ENCODE results near the gene RPP25L. TPM values are rescaled to one million over a fixed set of nuclear protein-coding genes. Genes with fewer than 3 reads are reported as not detected.

RPP25L gene
- total RNA-seq, 1 donor from 2014 or later, result 31.4 TPM

DNA sequence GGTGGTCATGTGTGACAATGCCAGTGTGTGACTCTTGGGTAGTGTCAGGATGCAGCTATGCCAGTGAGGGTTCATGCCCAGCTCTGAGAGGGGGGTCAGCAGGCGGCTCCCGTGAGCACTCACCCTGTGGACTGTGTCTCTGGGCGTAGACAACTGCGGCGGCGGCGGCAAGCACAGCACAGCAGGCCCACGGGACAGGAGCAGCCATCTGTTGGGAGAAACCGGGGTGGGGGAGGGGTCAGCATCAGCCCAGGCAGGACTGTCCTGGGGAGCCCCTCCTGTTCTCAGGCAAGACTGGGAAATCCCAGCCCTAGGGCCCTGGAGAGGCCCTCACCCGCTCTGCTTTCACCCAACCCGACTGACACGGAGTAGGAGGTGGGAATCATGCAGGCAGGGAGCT is 43.1 kb downstream of the RPP25L start:
- no peak for DNase-seq (ENCODE audit: extremely low spot score in 2 of 2)
- Histone ChIP-seq H3K4me3 (no peak overlapping the region), H3K36me3 (no peaks in the 10 kb centered on the region), H3K27ac (no peak overlapping the region), H3K4me1 (no peaks in the 10 kb centered on the region), H3K27me3 (no peaks in the 10 kb centered on the region), H3K9me3 (no peaks in the 10 kb centered on the region)
- TF ChIP-seq, protein P1, sequence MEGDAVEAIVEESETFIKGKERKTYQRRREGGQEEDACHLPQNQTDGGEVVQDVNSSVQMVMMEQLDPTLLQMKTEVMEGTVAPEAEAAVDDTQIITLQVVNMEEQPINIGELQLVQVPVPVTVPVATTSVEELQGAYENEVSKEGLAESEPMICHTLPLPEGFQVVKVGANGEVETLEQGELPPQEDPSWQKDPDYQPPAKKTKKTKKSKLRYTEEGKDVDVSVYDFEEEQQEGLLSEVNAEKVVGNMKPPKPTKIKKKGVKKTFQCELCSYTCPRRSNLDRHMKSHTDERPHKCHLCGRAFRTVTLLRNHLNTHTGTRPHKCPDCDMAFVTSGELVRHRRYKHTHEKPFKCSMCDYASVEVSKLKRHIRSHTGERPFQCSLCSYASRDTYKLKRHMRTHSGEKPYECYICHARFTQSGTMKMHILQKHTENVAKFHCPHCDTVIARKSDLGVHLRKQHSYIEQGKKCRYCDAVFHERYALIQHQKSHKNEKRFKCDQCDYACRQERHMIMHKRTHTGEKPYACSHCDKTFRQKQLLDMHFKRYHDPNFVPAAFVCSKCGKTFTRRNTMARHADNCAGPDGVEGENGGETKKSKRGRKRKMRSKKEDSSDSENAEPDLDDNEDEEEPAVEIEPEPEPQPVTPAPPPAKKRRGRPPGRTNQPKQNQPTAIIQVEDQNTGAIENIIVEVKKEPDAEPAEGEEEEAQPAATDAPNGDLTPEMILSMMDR (IDR thresholded peaks at IDR 0.05), result no peak
- TF ChIP-seq POLR2AphosphoS5 (IDR thresholded peaks at IDR 0.05; ENCODE audit: insufficient read depth in 1 of 2, low read depth in 1 of 2) (no peak), POLR2A (IDR thresholded peaks at IDR 0.05) (no peak)
- intact Hi-C loops (cut with DNase I), result no loop called here

DNA sequence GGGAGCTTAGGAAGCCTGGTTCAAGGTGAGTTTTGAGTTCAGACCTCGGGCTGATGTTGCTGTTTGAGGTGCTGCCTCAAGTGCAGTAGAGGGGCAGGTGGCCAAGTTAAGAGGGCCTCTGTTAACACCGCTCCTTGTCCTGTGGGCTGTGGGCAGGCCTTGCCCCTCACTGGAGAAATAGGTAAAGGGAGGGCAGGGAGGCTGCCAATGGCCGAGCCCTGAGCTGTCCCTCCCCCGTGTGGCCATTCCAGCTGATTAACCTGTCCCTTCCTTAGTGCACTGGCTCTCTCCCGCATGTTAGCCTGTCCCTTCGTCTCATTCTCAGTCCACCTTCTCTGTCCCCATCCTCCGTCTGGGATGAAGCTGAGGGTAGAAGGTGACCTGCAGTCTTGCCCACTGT is 43.8 kb downstream of the RPP25L start:
- no peaks in the 10 kb centered on the region for H3K36me3 ChIP-seq
- H3K4me1 ChIP-seq, result no peaks in the 10 kb centered on the region
- no peak for TF ChIP-seq POLR2A (IDR thresholded peaks at IDR 0.05)
- no peak for TF ChIP-seq POLR2AphosphoS5 (IDR thresholded peaks at IDR 0.05; ENCODE audit: insufficient read depth in 1 of 2, low read depth in 1 of 2)
- TF ChIP-seq, protein P1 (IDR thresholded peaks at IDR 0.05), result no peak
- H3K4me3 ChIP-seq, result no peak overlapping the region
- no peak overlapping the region for H3K27ac ChIP-seq
- DNase-seq (ENCODE audit: extremely low spot score in 2 of 2), result no peak
- no peaks in the 10 kb centered on the region for H3K27me3 ChIP-seq
- intact Hi-C loops (cut with DNase I), result no loop called here
- H3K9me3 ChIP-seq, result no peaks in the 10 kb centered on the region

DNA sequence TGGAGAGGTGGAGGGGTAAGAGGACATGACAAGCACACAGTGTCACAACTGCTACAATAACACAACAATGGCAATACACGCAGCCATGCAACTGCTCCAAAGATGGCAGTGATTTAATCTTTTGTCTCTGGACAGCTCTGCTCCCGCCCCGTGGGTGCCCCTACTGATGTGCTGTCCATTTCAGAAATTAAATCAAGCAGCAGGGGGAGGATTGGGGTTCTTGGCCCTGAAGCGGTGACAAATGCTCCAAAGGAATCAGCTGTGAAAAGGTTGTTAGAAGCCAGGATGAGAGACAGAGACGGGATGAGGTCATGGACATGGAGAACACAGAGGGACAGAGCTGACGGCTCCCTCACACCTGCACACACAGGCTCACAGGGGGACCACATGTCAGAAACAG is 44.9 kb downstream of the RPP25L start:
- TF ChIP-seq, protein P1 (IDR thresholded peaks at IDR 0.05), result no peak
- TF ChIP-seq POLR2A (IDR thresholded peaks at IDR 0.05) (no peak), POLR2AphosphoS5 (IDR thresholded peaks at IDR 0.05; ENCODE audit: insufficient read depth in 1 of 2, low read depth in 1 of 2) (no peak)
- H3K27ac ChIP-seq, result no peak overlapping the region
- DNase-seq (ENCODE audit: extremely low spot score in 2 of 2), result no peak
- no peaks in the 10 kb centered on the region for H3K27me3 ChIP-seq
- intact Hi-C loops (cut with DNase I), result no loop called here
- H3K4me3 ChIP-seq, result no peak overlapping the region
- no peaks in the 10 kb centered on the region for H3K4me1 ChIP-seq
- H3K36me3 ChIP-seq, result peaks cover 0 to 5% of the 10 kb centered on the region in 2 donors
- no peaks in the 10 kb centered on the region for H3K9me3 ChIP-seq

DNA sequence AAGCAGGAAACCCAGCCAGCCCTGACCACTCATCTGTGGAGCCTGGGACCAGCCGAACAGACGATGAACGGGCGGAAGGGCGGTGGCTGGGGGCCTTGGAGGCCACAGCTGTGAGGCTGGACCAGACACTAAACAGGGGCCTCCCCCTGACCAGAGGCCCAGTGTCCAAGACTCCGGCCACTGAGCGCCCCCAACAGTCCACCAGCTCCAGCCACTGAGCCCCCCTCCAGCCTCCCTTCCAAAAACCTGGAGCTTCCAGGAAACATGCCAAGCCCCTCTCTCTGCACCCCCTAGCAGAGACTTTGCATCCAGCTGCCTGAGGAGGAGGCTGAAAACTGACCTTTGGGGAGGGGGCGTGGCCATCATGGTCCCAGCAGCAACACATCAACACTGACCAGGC is 45.6 kb downstream of the RPP25L start:
- Histone ChIP-seq H3K27me3 (no peaks in the 10 kb centered on the region), H3K4me1 (no peaks in the 10 kb centered on the region), H3K4me3 (no peak overlapping the region), H3K27ac (no peak overlapping the region), H3K9me3 (no peaks in the 10 kb centered on the region), H3K36me3 (peaks cover 0 to 5% of the 10 kb centered on the region in 2 donors)
- intact Hi-C loops (cut with DNase I), result no loop called here
- TF ChIP-seq POLR2A (IDR thresholded peaks at IDR 0.05) (no peak), POLR2AphosphoS5 (IDR thresholded peaks at IDR 0.05; ENCODE audit: insufficient read depth in 1 of 2, low read depth in 1 of 2) (no peak)
- TF ChIP-seq, protein P1 (IDR thresholded peaks at IDR 0.05), result no peak
- DNase-seq (ENCODE audit: extremely low spot score in 2 of 2), result no peak

DNA sequence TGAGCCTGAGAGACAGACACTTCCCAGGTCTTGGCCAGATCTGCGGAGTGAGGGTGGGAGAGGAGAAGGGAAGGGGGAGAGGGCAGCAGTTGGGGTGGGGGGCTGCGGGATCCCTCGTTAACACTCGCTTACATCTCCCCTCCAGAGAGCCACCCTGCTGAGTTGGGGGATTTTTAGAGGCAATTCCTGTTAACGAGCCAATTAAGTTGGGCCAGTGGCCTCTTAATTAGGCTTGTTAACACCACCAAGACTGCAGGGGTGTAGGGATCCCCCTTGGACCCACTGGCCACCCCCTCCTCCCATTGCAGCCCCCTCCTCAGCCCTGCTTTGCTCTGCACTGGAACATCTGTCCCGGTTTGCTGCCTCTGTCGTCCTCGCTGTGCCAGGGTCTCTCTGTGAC is 46.0 kb downstream of the RPP25L start:
- Histone ChIP-seq H3K9me3 (no peaks in the 10 kb centered on the region), H3K36me3 (peaks cover 0 to 5% of the 10 kb centered on the region in 2 donors), H3K4me1 (peaks cover under 1% of the 10 kb centered on the region), H3K27ac (no peak overlapping the region), H3K4me3 (no peak overlapping the region), H3K27me3 (no peaks in the 10 kb centered on the region)
- intact Hi-C loops (cut with DNase I), result no loop called here
- DNase-seq (ENCODE audit: extremely low spot score in 2 of 2), result no peak
- no peak for TF ChIP-seq POLR2A (IDR thresholded peaks at IDR 0.05)
- TF ChIP-seq, protein P1 (IDR thresholded peaks at IDR 0.05), result no peak
